Stomach (tissue), 4 donors: ENCODE measurements around the gene PLP2.

Experiments
- CTCF ChIP-seq, 7 experiments: fragments of 450-650 bp in 4 of 7; fragments of 200-600 bp in 3 of 7; sonication (generic) in 3 of 7; IDR thresholded peaks; one replicate each; pipeline ENCODE4 v1.5.1; 2016 to 2019; ENCODE audit warnings: antibody characterized with exemption in 7 of 7, control low read depth in 2 of 7, mild to moderate bottlenecking in 1 of 7
- POLR2A ChIP-seq, 4 donors: fragments of 450-650 bp; IDR thresholded peaks; one replicate each; pipeline ENCODE4 v1.6.1; 2016; ENCODE audit warnings: antibody characterized with exemption in 4 of 4, control low read depth in 2 of 4, mild to moderate bottlenecking in 1 of 4, moderate library complexity in 1 of 4
- POLR2AphosphoS5 ChIP-seq, 3 donors: sonication (generic); formaldehyde crosslinking; IDR thresholded peaks; one replicate each; pipeline ENCODE4 v1.6.1; 2016; ENCODE audit warnings: antibody characterized with exemption in 3 of 3

DNA sequence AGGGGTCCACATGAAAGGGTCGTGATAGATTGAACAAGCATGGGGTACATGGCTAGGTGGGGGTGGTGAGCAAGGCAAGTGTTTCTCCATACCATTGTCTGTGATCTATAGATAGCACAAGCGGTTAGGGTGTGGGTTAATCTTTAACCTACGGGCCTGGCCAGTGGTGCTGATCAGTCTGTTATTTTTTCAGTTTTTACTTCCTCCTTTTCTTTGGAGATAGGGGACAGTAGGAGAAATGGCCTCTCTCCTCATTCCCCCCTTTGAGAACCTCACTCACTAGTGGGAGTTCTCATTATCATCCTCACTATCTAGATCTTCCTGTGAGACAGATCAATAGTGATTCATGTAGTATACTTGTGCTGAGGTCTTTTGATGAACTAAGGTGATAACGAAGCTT is 32.0 kb upstream of the PLP2 start:
- TF ChIP-seq POLR2A (IDR thresholded peaks at IDR 0.05) (no peak), POLR2AphosphoS5 (IDR thresholded peaks at IDR 0.05) (no peak), CTCF (IDR thresholded peaks at IDR 0.05) (no peak)
